Cardiac muscle cell (in vitro differentiated cells and primary cell): ENCODE measurements around the gene STRN3. TPM values are rescaled to one million over a fixed set of nuclear protein-coding genes. Genes with fewer than 3 reads are reported as not detected.

Experiments
- DNase-seq, 2 donors: peaks; one replicate each; pipeline versions ENCODE4 v3.0.0 to v3.0.0-alpha.2; 2010 to 2017; ENCODE audit warnings: low read depth in 1 of 2, low spot score in 1 of 2
- H3K27ac ChIP-seq: fragments of 200-600 bp; sonication (generic); 2 replicates; pipeline ENCODE4 v1.5.1; 2016
- H3K27me3 ChIP-seq: fragments of 200-600 bp; sonication (generic); 2 replicates; pipeline ENCODE4 v1.6.0; 2016; ENCODE audit warnings: control low read depth
- H3K36me3 ChIP-seq: fragments of 200-600 bp; sonication (generic); 2 replicates; pipeline ENCODE4 v1.5.1; 2016; ENCODE audit warnings: control low read depth
- H3K4me1 ChIP-seq: fragments of 200-600 bp; sonication (generic); 2 replicates; pipeline ENCODE4 v1.8.1; 2017; ENCODE audit warnings: low read depth, mild to moderate bottlenecking, mixed run types
- H3K4me3 ChIP-seq: fragments of 200-600 bp; sonication (generic); 2 replicates; pipeline ENCODE4 v1.5.1; 2016; ENCODE audit warnings: mild to moderate bottlenecking
- H3K9me3 ChIP-seq: fragments of 200-600 bp; sonication (generic); 2 replicates; pipeline ENCODE4 v1.5.1; 2017; ENCODE audit warnings: low read depth, mild to moderate bottlenecking, control low read depth
- CTCF ChIP-seq: IDR thresholded peaks from 2 replicates; pipeline ENCODE4 v1.5.1; 2012; ENCODE audit warnings: low read depth, mild to moderate bottlenecking, low read length
- polyA plus RNA-seq: library from polyadenylated mRNA; unstranded; fragments of >200 nt; fragmentation: Nextera tagmentation; extraction: Ambion mirVana; gene quantifications from 2 replicates; pipeline ENCODE4 v1.2.1, GENCODE V29; 2016
- total RNA-seq: library from RNA; depleted of rRNA; stranded (reverse); fragments of >200 nt; gene quantifications from 2 replicates; pipeline ENCODE4 v1.2.3, GENCODE V29; 2016

STRN3 gene
- total and polyA plus RNA-seq, 2 experiments from 2014 or later: 18.1 to 57.3 TPM

- H3K36me3 ChIP-seq: peaks cover 4% of the 10 kb centered on the region
- H3K4me3 ChIP-seq: no peak overlapping the region
- H3K9me3 ChIP-seq: no peaks in the 10 kb centered on the region
- H3K27me3 ChIP-seq: no peaks in the 10 kb centered on the region
- peaks cover 5% of the 10 kb centered on the region for H3K4me1 ChIP-seq
- DNase-seq: no peak
- H3K27ac ChIP-seq: peak overlapping the region; percentile 58
- TF ChIP-seq CTCF: no peak
These were observed 137.5 kb downstream of the STRN3 start for GRCh38 chr14:30888480-30889243.

GRCh38 chr14:30885840-30886740 is 140.1 kb downstream of the STRN3 start:
- Histone ChIP-seq H3K4me3 (no peak overlapping the region), H3K9me3 (no peaks in the 10 kb centered on the region), H3K36me3 (no peaks in the 10 kb centered on the region), H3K27ac (no peak overlapping the region), H3K4me1 (peaks cover 5% of the 10 kb centered on the region), H3K27me3 (no peaks in the 10 kb centered on the region)
- DNase-seq: peak in 1 of 2 donors; percentile 38
- no peak for TF ChIP-seq CTCF

DNA sequence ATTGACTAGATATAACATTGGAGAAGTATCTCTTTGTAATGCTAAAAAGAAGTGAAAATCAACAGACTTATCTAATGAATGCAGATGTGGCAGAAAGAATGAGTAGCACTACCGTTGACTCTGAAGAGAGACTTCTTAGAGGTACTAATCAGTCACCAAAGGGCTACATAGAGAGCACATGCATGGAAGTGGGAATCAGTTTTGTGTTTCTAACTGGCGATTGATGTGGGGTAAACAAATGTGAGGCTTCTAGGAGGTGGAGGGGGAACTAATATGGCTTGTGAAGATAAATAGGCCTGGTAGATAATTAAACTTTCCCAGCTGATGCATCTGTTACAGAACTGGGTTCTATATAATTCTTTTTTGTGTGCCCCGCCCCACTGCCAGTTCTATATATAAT is 141.3 kb downstream of the STRN3 start:
- Histone ChIP-seq H3K36me3 (no peaks in the 10 kb centered on the region), H3K9me3 (no peaks in the 10 kb centered on the region), H3K4me3 (no peak overlapping the region), H3K4me1 (peaks cover 5% of the 10 kb centered on the region), H3K27ac (no peak overlapping the region), H3K27me3 (no peaks in the 10 kb centered on the region)
- no peak for TF ChIP-seq CTCF
- DNase-seq: no peak

GRCh38 chr14:30883508-30884294 is 142.5 kb downstream of the STRN3 start:
- H3K4me3 ChIP-seq: no peak overlapping the region
- no peak for DNase-seq
- TF ChIP-seq CTCF: no peak
- H3K36me3 ChIP-seq: no peaks in the 10 kb centered on the region
- peaks cover 5% of the 10 kb centered on the region for H3K4me1 ChIP-seq
- no peaks in the 10 kb centered on the region for H3K9me3 ChIP-seq
- H3K27ac ChIP-seq: no peak overlapping the region
- H3K27me3 ChIP-seq: no peaks in the 10 kb centered on the region

GRCh38 chr14:30882431-30882830 is 143.7 kb downstream of the STRN3 start:
- no peaks in the 10 kb centered on the region for H3K9me3 ChIP-seq
- no peak overlapping the region for H3K4me3 ChIP-seq
- no peak for TF ChIP-seq CTCF
- no peaks in the 10 kb centered on the region for H3K36me3 ChIP-seq
- peaks cover 5% of the 10 kb centered on the region for H3K4me1 ChIP-seq
- H3K27ac ChIP-seq: no peak overlapping the region
- DNase-seq: no peak
- H3K27me3 ChIP-seq: peaks cover 3% of the 10 kb centered on the region
